Immature natural killer cell (primary cell): ENCODE measurements around the gene NCAN. TPM values are rescaled to one million over a fixed set of nuclear protein-coding genes. Genes with fewer than 3 reads are reported as not detected.
"Not testable (repeated sequence)": the region's sequence is repeated elsewhere in the genome, so short reads cannot be mapped to it uniquely, and the experiment has no call there.

Source experiments
- DNase-seq, 3 donors: peaks; one replicate each; pipeline ENCODE4 v3.0.0; 2022; ENCODE audit warnings: mixed read lengths in 1 of 3
- H3K27ac Mint-ChIP-seq, 6 donors: one replicate each; pipeline ENCODE4 v1.8.0; 2020; ENCODE audit warnings: mixed read lengths in 6 of 6, mild to moderate bottlenecking in 5 of 6, inconsistent platforms in 4 of 6, moderate library complexity in 3 of 6
- H3K27me3 Mint-ChIP-seq, 3 donors: one replicate each; pipeline ENCODE4 v1.8.0; 2020 to 2021; ENCODE audit warnings: low read depth in 3 of 3, mild to moderate bottlenecking in 3 of 3, mixed read lengths in 3 of 3, moderate library complexity in 3 of 3, inconsistent platforms in 1 of 3
- H3K36me3 Mint-ChIP-seq, 3 donors: one replicate each; pipeline ENCODE4 v1.8.0; 2020; ENCODE audit warnings: mixed read lengths in 3 of 3, inconsistent platforms in 2 of 3, mild to moderate bottlenecking in 2 of 3
- H3K4me1 Mint-ChIP-seq, 2 donors: one replicate each; pipeline ENCODE4 v1.8.0; 2020; ENCODE audit warnings: inconsistent platforms in 2 of 2, mild to moderate bottlenecking in 2 of 2, mixed read lengths in 2 of 2, moderate library complexity in 1 of 2
- H3K4me3 Mint-ChIP-seq, 5 donors: one replicate each; pipeline ENCODE4 v1.8.0; 2020; ENCODE audit warnings: mild to moderate bottlenecking in 5 of 5, mixed read lengths in 5 of 5, inconsistent platforms in 3 of 5, moderate library complexity in 3 of 5
- H3K9me3 Mint-ChIP-seq, 6 donors: one replicate each; pipeline ENCODE4 v1.8.0; 2020; ENCODE audit warnings: mild to moderate bottlenecking in 6 of 6, mixed read lengths in 6 of 6, inconsistent platforms in 4 of 6, moderate library complexity in 3 of 6
- polyA plus RNA-seq, 3 donors: library from polyadenylated mRNA; unstranded; fragments of 300-500 nt; fragmentation: Illumina TruSeq; gene quantifications; one replicate each; pipeline ENCODE4 v1.2.3, GENCODE V29; 2021

NCAN gene
- not detected for polyA plus RNA-seq

GRCh38 chr19:19211499-19212420, at the start of gene NCAN:
TSS of gene NCAN (plus strand) at chr19:19211958. CDS start at chr19:19216954, 4,996 bp downstream.
- no peak for DNase-seq
- Mint-ChIP-seq H3K27ac (no peak within 1 kb of the TSS), H3K4me3 (no peak within 1 kb of the TSS), H3K9me3 (no peaks in the 10 kb centered on the region), H3K27me3 (peaks cover 12 to 18% (median 14%) of the 10 kb centered on the region in 3 donors), H3K36me3 (no peaks in the 10 kb centered on the region), H3K4me1 (peaks cover 12% of the 10 kb centered on the region in 2 donors)

GRCh38 chr19:19162495-19162894, 49.3 kb upstream of the NCAN start:
- Mint-ChIP-seq H3K9me3 (no peaks in the 10 kb centered on the region), H3K36me3 (peaks cover 0 to 4% (median 0%) of the 10 kb centered on the region in 3 donors), H3K4me3 (no peak overlapping the region), H3K4me1 (peaks cover 0 to 6% of the 10 kb centered on the region in 2 donors), H3K27ac (no peak overlapping the region), H3K27me3 (peaks cover 0 to 2% (median 0%) of the 10 kb centered on the region in 3 donors)
- no peak for DNase-seq

DNA sequence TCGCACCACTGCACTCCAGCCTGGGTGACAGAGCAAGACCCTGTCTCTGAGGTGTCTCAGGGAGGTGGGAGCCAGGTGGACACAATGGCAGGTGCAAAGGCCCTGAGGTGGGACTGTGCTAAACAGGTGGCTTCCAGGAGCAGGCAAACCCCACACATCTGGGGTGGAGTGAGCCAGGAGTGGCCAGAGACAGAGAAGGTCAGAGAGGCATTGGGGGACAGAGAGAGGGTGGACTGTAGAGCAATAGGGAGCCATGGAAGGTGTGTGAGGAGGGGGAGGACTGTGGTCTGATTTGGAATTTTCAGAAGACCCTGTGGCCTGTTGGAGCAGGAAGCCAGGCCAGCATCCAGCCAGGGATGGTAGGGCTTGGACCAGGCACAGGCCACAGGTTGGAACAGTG, 46.4 kb upstream of the NCAN start:
- Mint-ChIP-seq H3K9me3 (no peaks in the 10 kb centered on the region), H3K27me3 (no peaks in the 10 kb centered on the region), H3K36me3 (peaks cover 0 to 4% (median 0%) of the 10 kb centered on the region in 3 donors), H3K4me3 (no peak overlapping the region), H3K4me1 (peaks cover 11 to 16% of the 10 kb centered on the region in 2 donors), H3K27ac (no peak overlapping the region)
- DNase-seq = no peak

GRCh38 chr19:19167612-19168011, 44.1 kb upstream of the NCAN start:
- H3K27ac Mint-ChIP-seq = no peak overlapping the region
- no peak overlapping the region for H3K4me3 Mint-ChIP-seq
- H3K9me3 Mint-ChIP-seq = no peaks in the 10 kb centered on the region

DNA sequence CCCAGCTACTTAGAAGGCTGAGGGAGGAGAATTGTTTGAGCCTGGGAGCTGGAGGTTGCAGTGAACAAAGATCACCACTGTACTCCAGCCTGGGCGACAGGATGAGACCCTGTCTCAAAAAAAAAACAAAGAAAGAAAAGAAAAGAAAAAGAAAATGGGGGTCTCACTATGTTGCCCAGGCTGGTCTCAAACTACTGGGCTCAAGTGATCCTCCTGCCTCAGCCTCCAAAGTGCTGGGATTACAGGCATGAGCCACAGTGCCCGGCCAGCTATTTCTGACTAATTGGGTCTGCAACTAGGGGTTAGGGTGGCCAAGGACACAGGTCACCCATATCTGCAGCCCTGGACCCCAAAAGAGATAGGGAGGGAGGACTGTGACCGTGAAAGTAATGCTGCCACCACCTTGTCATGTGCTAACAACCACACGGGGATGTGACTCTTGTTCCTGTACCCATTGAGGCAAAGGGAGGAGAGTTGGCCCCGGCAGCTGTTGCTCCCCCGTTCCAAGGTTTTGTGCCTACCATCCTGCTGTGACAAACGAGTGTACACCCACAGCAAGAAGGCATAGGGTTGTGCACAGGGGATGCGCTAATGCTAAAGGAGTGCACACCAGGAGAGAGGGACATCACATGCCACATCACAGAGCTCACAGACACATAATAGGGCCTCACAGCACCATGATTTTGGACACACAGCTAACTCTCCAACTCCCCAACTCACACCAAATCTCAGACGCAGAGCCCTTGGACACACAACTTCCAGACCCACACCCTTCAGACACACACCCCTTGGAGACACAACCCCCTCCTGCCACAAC, 42.3 kb upstream of the NCAN start:
- Mint-ChIP-seq H3K9me3 (no peaks in the 10 kb centered on the region), H3K4me3 (peak overlapping the region; percentile 19 to 67 (median 60)), H3K27me3 (peaks cover 0 to 3% (median 0%) of the 10 kb centered on the region in 3 donors), H3K27ac (peak overlapping the region in 1 of 6 donors; percentile 16), H3K4me1 (peaks cover 16% of the 10 kb centered on the region in 2 donors), H3K36me3 (no peaks in the 10 kb centered on the region)
- DNase-seq = no peak

More at GRCh38 chr19:19167612-19168011, 44.1 kb upstream of the NCAN start:
- Mint-ChIP-seq H3K4me1 (peaks cover 16% of the 10 kb centered on the region in 2 donors), H3K27me3 (peaks cover 0 to 3% (median 0%) of the 10 kb centered on the region in 3 donors), H3K36me3 (no peaks in the 10 kb centered on the region)
- no peak for DNase-seq

DNA sequence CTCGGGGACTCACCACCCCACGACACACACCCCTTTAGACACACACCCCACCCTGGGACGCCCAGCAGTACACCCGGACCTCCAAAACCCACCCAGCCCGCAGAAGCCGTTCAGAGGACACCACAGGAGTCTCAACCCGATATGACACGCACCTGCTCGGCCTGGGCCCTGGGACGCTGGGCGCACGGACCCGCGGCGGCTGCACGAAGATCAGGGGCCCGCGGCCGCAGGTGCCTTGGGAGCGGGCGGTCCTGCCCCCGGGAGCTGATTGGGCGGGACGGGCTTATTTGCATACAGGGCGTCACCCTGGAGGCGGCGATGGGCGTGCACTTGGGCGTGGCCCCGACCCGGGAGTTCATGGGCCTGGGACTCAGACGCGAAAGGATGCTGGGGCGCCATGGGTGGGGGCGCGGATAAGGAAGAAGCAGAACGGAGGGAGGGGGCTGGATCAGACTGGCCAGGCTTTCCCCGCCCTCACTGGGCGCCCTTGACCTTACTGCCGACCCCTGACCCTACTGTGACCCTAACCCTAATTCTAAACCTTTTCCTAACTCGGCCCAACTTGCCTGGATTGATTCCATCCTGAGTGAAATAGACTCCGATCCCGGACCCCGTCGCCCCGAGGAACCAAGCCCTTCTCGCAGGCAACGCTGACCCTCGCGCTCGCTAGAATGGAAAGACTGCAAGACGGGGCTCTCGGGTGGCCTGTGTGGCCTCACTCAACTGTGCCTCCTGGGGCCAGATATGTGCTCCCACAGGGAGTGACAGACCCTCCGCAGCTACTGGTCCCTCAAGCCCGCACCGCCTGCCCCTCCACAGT, 41.5 kb upstream of the NCAN start, which contains the start of gene MEF2B:
TSS of gene MEF2B (minus strand) at position 211 of the 820 bp plus-strand sequence. CDS start 19,528 bp downstream, outside the sequence.
- H3K4me1 Mint-ChIP-seq = peaks cover 16% of the 10 kb centered on the region in 2 donors
- H3K36me3 Mint-ChIP-seq = no peaks in the 10 kb centered on the region
- peak; percentile 56 to 67 (median 62) for DNase-seq
- H3K9me3 Mint-ChIP-seq = no peaks in the 10 kb centered on the region
- H3K4me3 Mint-ChIP-seq = peak within 1 kb of the TSS; percentile 59 to 70 (median 60)
- H3K27ac Mint-ChIP-seq = peak within 1 kb of the TSS in 1 of 6 donors; percentile 16
- H3K27me3 Mint-ChIP-seq = peaks cover 0 to 3% (median 0%) of the 10 kb centered on the region in 3 donors

DNA sequence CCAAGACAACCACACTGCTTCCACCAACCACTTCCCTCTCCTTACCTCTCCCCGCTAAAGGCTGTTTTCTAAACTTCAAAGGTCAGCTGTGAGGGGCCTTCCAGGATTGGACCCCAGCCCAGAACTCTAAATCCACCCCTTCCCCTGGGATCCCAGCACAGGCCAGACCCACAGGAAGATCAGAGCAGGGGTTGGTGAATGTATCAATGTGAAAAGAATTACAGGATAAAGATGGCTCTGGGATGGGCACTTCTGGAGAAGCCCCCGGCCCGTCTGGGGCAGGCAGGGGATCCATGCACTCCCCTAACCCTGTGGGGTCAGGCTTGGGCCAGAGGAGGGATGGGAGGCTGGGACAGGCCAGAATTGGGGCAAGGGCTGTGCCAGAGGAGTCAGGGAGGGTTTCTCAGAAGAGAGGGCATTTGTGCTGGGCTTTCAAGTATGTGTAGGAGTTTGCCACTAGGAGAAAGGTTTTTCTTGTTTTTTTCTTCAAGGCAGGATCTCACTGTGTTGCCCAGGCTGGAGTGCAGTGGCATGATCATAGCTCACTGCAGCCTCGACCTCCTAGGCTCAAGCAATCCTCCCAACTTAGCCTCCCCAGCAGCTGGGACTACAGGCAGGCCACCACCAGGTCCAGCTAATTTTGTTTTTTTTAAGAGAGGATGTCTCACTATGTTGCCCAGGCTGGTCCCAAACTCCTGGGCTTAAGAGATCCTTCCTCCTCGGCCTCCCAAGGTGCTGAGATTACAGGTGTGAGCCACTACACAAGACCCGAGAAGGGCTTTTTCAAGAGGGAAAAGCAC, 40.7 kb upstream of the NCAN start:
- Mint-ChIP-seq H3K4me1 (peaks cover 16% of the 10 kb centered on the region in 2 donors), H3K36me3 (no peaks in the 10 kb centered on the region), H3K4me3 (peak overlapping the region in 4 of 5 donors; percentile 40 to 70 (median 52)), H3K27me3 (peaks cover 0 to 3% (median 0%) of the 10 kb centered on the region in 3 donors), H3K27ac (no peak overlapping the region), H3K9me3 (no peaks in the 10 kb centered on the region)
- no peak for DNase-seq

GRCh38 chr19:19171821-19172532, 39.8 kb upstream of the NCAN start:
- no peak for DNase-seq
- Mint-ChIP-seq H3K4me3 (no peak overlapping the region), H3K27me3 (peaks cover 0 to 3% (median 0%) of the 10 kb centered on the region in 3 donors), H3K36me3 (no peaks in the 10 kb centered on the region), H3K27ac (no peak overlapping the region), H3K9me3 (no peaks in the 10 kb centered on the region), H3K4me1 (peaks cover 16% of the 10 kb centered on the region in 2 donors)

GRCh38 chr19:19173243-19173642, 38.5 kb upstream of the NCAN start:
- H3K36me3 Mint-ChIP-seq, H3K4me3 Mint-ChIP-seq, DNase-seq, H3K27me3 Mint-ChIP-seq, H3K9me3 Mint-ChIP-seq, H3K27ac Mint-ChIP-seq: not testable (repeated sequence)
- H3K4me1 Mint-ChIP-seq = peaks cover 16% of the 10 kb centered on the region in 2 donors

DNA sequence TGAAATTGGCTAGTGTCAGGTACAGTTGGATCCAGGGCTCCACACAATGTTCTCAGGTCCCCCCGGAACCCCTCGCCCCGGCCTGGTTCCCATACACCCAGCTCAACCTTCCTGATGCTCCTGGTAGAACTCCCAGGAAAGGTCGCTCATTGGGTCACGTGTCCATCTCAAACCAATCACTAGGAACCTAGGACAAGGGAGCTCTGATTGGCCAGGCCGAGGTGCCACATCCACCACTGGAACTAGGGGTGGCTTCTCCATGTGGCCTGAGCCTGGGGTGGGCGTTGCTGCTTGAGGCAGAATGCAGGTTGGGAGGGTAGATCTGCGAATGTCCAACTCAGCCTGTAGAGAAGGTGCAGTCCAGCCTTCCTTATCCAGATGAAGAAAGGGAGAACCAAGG, 34.8 kb upstream of the NCAN start:
- Mint-ChIP-seq H3K4me3 (no peak overlapping the region), H3K36me3 (peaks cover 0 to 6% (median under 1%) of the 10 kb centered on the region in 3 donors), H3K27ac (no peak overlapping the region), H3K9me3 (no peaks in the 10 kb centered on the region), H3K4me1 (peaks cover 4 to 10% of the 10 kb centered on the region in 2 donors), H3K27me3 (no peaks in the 10 kb centered on the region)
- DNase-seq = no peak

GRCh38 chr19:19179548-19180441, 32.0 kb upstream of the NCAN start:
- Mint-ChIP-seq H3K27ac (peak overlapping the region in 2 of 6 donors; percentile 4 to 26), H3K4me3 (no peak overlapping the region), H3K27me3 (no peaks in the 10 kb centered on the region), H3K4me1 (peaks cover 4 to 13% of the 10 kb centered on the region in 2 donors), H3K36me3 (peaks cover 4 to 15% (median 5%) of the 10 kb centered on the region in 3 donors), H3K9me3 (no peaks in the 10 kb centered on the region)
- DNase-seq = no peak
